ENCODE measurements around the gene IL1RAPL1.

DNA sequence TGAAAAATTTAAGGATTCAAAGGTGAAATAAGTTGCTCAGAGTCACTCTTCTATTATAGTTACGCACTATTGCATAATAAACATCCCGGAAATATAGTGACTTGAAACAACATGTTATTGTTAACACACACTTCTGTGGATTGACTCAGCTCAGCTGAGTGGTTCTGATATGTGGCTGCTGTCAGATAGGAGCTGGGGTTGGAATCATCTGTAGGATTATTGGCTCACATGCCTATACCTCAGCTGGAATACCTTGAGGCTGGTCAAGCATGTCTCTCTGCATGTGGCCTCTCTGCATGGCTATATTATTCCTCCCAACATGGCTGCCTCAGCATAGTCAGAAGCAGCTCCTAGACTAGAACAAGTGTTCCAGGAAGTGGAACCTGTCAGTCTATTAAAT lies 1141.4 kb downstream of the IL1RAPL1 start:
- TF ChIP-seq CTCF (IDR thresholded peaks at IDR 0.05), result no peak
- no peak for TF ChIP-seq POLR2A (IDR thresholded peaks at IDR 0.05)

Data from suprapubic skin (tissue), 3 donors.